Hematopoietic multipotent progenitor cell treated with erythropoietin and hydrocortisone succinate and interleukin-3 and kit ligand, for 6 days (in vitro differentiated cells): ENCODE results near the gene TSPAN11.

Experiments used
- DNase-seq: peaks from one replicate; pipeline ENCODE4 v3.0.0-alpha.2; 2015

Gene TSPAN11

DNA sequence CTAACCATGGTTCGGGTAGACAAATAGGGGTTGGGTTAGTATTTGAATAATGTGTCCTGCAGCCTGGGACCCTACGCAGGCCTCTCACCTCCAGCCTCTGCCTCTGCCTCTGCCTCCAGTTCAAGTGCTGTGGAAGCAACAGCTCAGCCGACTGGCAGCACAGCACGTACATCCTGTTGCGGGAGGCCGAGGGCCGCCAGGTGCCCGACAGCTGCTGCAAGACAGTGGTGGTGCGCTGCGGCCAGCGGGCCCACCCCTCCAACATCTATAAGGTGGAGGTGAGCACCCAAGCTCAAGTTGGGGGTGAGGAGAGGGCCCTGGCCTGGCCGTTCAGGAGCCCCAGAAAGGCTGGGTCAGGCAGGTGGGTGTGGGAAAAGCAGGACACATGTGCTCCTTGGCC lies 55.9 kb downstream of the TSPAN11 start:
- no peak for DNase-seq

GRCh38 chr12:30985814-30986452 lies 59.4 kb downstream of the TSPAN11 start:
- DNase-seq, result peak; percentile 67

DNA sequence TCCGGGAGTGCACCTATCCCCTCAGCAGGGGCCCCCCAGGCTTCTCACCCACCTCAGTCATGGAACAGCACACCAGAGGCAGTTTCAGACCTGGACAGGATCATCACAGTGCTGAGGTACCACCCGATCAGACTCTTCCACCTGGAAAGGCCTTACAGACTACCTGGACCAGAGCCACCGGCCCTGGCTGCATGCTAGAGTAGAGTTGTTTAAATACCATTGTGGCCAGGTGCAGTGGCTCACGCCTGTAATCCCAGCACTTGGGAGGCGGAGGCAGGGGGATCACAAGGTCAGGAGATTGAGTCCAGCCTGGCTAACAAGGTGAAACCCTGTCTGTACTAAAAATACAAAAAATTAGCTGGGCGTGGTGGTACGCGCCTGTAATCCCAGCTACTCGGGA lies 61.5 kb downstream of the TSPAN11 start:
- DNase-seq, result no peak

DNA sequence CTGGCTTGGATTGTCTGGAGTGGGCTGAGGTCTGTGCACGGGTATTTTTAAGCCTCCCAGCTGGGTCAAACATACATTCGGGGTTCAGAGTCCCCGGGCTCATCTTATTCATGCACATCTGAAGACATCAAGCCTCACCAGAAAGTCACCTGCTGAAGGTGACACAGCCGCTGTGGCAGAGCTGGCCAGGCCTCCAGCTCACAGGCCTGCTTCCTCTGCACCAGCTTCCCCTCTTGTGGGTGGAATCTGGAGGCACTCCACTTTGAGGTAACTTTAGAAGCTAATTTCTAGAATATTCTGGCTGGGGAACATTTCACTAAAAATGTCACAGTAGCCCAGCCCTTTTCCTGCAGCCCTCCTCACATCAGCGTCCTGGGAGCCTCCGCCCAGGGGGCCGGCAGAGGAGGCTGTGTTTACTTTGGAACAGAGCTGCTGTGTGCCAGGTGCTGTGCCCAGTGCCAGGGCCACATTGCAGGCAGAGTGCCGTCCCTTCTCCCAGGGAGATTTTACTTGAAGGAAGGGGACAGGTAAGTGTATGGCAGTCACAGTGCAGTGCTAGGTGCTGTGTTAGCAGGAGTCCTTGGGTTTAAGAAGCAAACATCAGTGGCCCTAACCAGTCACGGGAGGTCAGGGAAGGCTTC lies 62.2 kb downstream of the TSPAN11 start:
- no peak for DNase-seq

DNA sequence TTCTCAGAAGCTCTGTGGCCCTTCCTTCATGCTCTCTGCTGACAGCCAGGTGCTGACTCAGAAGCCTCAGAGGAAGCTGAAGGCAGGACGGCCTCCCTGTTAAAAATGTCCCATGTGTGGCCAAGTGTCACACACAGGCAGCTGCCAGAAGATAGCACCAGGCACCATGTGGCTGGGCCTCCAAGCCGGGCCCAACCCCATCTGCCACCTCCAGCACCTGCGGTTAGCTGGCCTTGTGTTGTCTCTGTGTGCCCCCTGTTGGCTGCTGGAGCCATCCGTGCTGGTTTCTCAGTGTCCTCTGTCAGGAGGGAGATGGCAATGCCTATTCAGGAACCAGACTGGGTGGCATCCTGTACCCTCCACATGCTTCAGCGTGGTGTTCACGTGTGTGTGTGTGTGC lies 63.2 kb downstream of the TSPAN11 start:
- DNase-seq, result peak; percentile 79

DNA sequence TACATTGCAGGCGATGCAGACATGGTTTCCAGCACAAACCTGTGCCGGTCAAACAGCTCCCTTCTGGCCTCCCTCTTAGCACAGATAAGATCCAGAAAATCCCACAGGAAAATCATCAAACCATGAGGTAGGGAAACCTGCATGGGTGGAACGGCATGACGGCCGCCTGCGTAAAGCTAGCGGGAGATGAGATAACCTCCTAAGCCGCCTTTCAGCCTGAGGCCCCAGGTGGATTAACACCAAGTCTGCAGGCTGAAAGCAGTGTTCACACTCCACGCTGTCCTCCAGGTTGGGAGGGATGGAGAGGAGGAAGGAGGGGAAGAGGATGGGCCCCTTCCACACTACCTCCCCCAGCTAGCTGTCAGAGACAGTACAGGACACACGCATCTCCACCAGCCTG lies 63.8 kb downstream of the TSPAN11 start:
- no peak for DNase-seq

DNA sequence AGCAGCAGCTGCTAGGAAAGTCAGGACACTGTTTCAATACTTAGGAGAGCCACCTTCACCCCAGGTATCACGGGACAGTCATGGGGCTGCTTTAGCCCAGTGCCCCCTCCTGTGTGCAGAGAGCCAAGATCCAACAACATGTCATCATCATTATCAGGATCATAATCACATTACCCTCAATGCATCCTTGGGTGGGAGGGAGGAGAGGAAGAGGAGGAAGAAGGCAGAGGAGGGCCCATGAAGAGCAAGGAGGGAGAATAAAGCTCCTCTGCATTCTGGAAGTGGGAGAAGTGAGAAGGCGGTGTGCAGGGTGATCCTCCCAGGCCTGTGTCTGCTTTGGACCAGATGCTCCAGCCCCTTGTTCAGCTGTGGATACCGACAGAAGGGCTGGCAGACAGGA lies 64.2 kb downstream of the TSPAN11 start:
- no peak for DNase-seq

GRCh38 chr12:30991466-30991865 lies 64.9 kb downstream of the TSPAN11 start:
- no peak for DNase-seq

- no peak for DNase-seq
Measured at GRCh38 chr12:30992381-30992780, 65.8 kb downstream of the TSPAN11 start.

GRCh38 chr12:30993766-30994165 lies 67.2 kb downstream of the TSPAN11 start:
- no peak for DNase-seq

- DNase-seq, result no peak
Measured at GRCh38 chr12:30994274-30994673, 67.7 kb downstream of the TSPAN11 start.

DNA sequence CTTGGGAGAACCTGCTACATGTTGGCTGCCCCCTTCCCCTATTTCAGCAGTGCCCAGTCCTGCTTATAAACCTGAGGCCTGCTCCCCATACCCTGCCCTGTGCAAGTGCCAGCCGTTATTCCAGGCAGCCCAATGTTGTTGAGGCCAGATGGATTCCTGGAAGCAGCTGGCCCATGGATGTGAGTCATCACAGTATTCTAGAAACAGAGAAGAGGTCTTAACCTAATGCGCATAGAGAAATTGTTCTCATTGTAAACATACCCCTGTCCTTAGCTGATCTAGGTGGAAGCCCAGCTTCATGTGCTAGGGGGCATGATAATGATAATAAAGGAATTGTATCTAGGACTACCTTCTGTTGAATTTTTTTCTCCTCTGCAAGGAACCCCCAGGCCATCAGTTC lies 69.7 kb downstream of the TSPAN11 start:
- DNase-seq, result no peak

GRCh38 chr12:30996752-30997151 lies 70.2 kb downstream of the TSPAN11 start:
- DNase-seq, result no peak

GRCh38 chr12:30997685-30998440 lies 71.3 kb downstream of the TSPAN11 start:
- no peak for DNase-seq

DNA sequence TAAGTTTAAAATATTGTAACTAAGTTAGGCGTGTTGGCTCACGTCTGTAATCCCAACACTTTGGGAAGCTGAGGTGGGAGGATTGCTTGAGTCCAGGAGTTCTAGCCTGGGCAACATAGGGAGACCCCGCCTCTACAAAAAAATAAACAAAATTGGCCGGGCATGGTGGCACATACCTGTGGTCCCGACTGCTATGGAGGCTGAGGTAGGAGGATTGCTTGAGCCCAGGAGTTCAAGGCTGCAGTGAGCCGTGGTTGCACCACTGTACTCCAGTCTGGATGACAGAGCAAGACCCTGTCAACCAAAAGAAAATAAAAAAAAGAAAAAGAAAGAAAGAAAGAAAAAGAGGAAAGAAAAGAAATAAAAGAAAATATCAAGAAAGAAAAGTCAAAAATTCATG lies 72.5 kb downstream of the TSPAN11 start:
- no peak for DNase-seq

DNA sequence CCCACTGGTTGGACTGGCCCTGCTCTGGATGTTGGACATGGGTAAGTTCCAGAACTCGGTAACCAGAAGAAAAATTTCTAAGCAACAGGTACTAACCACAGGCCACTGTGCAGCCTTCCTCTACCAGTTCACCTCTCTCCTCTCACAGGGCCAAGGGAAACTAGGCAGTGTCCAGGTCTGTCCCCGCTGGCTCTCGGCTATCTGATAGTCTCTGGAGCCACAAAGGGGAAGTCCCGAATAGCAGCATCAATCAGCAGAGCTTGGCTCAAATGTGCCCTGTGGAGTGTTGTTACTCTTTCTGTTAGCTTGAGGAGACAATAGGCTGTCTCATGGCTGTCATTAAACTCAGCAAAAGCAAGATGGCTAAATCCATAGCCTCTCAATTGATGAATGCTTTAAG lies 73.2 kb downstream of the TSPAN11 start:
- DNase-seq, result no peak

- DNase-seq, result no peak
Measured at GRCh38 chr12:31000751-31001150, 74.2 kb downstream of the TSPAN11 start.

DNA sequence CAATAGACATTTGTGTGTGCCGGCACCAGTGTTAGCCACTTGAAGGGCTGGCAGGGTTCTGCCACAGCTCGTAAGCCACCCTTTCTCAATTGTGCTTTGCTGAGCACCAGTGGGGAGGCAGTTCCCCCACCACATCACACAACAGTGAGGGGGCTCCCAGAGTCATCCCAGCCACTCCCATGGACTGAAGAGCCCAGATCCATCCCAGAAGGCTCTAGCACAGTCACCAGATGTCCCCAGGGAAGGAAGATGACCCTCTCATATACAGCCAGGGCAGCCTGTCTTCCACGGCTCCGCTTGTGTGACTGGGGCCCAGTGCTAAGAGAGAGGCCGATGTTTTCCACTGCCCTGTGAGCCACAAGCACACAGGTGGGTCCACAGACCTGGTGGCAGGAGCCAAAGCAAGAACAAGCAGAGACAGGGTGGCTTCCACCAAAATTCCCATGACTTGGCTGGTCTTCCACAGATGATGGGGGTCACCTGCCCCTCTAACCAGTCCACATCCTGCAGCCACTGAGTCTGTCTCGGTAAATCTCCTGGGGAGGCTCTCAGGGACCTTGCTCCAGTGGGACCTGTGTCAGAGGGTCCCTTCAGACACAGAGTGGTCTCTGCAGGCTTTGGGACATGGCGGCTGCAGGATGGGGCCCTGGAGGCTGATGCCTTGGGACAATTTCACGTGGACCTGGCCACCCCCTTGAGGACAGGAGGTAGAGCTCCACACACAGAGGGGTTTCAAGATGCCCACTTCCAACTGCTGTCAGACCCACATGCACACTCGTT lies 75.2 kb downstream of the TSPAN11 start:
- DNase-seq, result no peak

- no peak for DNase-seq
Measured at GRCh38 chr12:31002361-31002725, 75.8 kb downstream of the TSPAN11 start.

DNA sequence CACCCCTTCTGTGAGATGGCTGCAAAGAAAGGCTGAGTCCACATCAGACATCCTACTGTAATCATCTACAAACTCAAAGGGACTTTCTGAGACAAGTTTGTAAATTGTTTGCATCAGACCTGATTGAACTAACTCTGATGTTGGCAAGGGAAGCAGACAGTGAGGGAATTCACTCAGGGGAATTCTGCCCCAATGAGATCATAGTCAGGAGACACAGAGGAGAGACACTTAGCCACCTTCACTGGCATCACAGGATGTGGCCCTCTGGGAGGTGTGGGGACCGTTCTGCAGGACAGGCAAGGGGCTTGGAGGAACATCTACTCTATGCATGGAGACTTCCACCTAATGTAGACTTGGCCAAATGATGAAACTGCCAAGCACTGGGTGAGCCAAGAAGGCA lies 76.5 kb downstream of the TSPAN11 start:
- no peak for DNase-seq

DNA sequence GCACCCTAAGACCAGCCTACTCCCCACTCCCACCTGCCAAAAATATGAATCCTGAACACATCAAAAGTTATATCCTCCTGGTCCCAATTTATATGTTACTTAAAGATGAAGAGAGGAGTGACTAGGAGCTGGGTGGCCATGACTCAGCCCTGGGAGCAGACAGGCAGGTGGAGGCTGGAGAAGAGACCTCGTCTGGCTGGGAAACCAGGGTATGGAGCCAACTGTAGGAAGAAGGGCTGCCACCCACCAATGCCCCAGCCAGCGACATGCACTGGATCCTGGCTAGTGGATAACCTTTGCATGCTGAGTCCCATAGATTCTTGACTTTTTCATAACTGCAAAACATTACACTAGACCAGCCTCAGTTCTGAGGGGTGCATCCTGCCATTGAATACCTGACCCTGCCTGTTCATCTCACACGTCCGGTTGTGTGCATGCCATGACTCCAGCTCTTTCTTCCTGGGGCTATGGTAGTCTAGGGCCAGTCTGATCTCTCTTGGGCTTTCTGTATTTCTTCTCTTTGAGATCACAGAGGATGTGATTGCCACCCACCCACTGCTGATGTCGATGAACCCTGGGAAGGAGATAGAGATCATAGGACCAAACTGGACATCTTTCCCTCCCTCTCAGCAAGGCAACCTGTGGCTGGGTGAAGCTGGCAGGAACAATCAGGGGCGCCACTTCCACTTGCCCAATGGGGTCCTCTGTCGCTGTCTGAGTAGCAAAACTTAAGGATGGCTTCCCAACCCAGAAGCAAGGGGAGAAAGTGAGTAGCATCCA lies 77.5 kb downstream of the TSPAN11 start:
- no peak for DNase-seq

DNA sequence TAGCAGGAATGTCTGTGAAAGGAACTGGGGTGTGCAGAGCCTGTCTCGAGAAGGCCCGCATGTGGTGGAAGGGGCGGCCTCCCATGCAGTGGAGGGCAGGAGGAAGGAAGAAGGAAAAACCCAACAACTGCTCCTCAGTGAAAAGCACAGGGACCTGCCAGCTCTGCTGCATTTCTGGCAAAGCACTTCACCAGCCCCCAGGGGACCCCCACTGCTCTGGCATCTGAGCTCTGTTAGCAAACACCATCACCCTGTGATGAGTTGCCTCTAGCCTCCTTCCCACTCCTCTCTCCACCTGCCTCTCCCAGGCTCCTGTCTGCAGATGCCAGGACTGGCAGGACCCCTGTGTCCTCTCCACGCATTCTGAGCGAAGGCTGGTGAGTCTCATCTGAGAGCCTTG lies 78.1 kb downstream of the TSPAN11 start:
- no peak for DNase-seq
